Stimulated activated CD8-positive, alpha-beta memory T cell treated with anti-CD3 and anti-CD28 coated beads, Interleukin-12 subunit alpha, Interleukin-12 subunit beta, amount 100 ng/mL, for 4 hours (primary cell): ENCODE results near the gene SLC13A4.
"Not testable (repeated sequence)": the region's sequence is repeated elsewhere in the genome, so short reads cannot be mapped to it uniquely, and the experiment has no call there.

Experiments used
- DNase-seq: peaks from one replicate; pipeline ENCODE4 v3.0.0-alpha.2; 2020; ENCODE audit warnings: low read depth

The SLC13A4 gene

GRCh38 chr7:135718219-135718618 lies 9.8 kb downstream of the SLC13A4 start:
- no peak for DNase-seq

DNA sequence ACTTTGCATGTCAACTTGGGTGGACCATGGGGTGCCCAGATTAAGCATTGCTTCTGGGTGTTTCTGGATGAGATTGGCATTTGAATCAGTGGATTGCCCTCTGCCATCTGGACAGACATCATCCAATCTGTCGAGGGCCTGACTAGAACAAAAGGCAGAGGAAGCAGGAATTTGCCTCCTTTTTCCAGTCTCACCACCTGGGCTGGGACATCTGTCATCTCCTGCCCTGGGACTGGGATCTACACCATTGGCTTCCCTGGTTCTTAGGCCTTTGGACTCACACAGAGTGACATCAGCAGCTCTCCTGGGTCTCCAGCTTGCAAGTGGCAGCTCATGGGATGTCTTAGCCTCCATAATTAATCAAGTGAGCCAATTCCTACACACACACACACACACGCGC lies 10.3 kb downstream of the SLC13A4 start:
- no peak for DNase-seq

DNA sequence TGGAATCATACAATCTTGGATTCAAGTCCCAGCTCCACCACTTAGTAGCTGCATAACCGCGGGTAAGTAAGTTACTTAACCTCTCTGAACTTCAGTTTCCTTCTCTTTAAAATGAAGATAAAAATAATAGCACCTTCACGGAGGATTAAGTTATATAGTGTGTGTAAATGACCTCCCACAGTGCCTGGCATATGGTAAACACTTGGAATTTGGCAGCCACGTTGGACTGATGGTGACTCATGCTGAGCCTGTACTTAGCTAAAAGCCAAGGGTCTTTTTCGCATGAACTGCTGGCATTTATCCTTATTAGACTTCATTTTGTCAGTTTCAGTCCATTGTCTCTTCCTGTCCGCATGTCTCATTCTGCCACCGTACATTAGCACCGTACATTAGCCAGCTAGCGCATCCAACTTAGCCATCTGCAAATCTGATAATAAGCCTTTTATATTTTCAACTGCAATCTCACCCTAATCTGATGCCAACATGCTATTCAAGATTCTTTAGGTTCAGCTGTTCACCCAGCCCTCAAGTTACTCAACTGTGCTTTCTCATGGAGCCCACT lies 11.2 kb downstream of the SLC13A4 start:
- no peak for DNase-seq

DNA sequence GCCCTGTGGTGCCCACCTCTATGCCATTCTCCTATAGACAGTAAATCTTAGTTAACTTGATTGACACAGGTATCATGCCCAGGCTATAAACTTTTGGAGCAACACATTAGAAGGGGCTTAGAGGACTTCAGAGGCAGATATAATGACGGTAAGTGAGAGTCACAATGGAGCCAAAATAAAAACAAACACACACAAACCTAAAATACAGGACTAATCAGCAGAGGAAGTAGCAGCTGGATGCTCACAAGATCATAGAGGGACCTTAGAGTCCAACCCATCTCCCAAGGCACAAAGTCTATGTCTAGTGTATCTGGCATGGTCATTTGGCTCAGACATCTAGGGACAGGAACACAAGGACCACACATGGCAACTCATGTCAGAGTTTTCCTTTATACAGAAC lies 12.3 kb downstream of the SLC13A4 start:
- no peak for DNase-seq

DNA sequence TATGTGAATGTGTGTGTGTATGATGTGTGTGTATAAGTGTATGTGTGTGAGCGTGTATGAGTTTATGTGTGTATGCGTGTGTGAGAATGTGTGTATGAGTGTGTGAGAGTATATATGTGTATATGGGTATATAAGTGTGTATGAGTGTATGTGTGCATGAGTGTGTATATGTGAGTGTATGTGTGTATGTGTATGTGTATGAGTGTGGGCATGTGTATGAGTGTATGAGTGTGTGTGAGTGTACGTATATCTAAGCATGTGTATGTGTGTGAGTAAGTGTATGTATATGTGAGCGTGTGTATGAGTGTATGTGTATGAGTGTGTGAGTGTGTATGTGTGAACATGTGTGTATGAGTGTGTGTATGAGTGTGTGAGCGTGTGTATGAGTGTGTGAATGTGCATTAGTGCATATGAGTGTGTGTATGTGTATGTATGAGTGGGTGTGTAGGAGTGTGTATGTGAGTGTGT lies 12.9 kb downstream of the SLC13A4 start:
- DNase-seq, result no peak

DNA sequence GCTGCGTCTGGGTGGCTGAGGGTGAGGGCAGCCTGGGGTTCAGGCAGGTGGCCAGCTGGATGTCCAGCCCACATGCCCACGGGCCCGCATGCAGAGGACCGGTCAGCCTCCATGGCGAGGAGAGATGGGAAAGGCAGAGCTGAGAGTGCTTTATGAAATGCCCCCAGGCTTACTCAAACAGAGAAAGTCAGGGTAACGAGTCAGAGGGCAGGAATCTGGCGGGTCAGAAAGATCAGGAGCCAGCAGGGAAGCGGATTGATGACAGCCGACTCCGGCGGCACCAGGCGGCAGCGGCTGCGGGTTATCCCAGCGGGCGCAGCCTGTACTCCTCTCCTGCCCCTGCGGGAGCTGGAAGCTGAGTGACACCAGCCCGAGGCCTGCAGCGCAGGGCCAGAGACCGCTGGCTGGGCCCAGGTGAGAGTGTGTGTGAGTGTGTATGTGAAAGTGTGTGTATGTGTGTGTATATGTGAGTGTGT lies 13.4 kb downstream of the SLC13A4 start:
- no peak for DNase-seq

DNA sequence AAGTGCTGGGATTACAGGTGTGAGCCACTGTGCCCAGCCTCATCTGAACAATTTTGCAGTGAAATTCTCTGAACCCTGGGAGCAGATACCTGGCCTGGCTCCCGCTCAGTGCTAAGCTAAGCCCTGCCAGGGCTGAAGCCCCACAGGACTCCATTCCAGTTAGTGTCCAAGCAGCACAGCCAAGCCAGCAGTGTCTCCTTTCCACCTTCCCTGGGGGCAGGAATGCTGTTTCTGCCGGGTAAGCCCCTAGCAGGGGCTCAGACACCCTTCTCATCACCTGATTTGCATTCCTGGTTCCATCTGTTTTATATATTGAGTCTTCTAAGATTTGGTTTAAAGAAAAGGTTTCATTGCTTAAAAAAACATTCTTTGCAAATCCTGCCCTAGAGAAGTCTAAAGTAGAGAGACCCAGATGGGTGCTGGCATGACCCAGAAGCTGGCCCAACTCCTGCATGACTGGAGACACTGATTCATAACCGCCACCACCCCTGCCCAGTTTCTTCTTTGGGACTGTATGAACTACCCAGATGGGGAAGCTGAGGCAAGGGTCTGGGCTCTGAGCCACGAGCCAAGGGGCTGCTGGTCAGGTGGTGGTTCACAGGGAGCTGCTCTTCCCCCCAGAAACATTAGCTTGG lies 14.0 kb downstream of the SLC13A4 start:
- DNase-seq, result no peak

DNA sequence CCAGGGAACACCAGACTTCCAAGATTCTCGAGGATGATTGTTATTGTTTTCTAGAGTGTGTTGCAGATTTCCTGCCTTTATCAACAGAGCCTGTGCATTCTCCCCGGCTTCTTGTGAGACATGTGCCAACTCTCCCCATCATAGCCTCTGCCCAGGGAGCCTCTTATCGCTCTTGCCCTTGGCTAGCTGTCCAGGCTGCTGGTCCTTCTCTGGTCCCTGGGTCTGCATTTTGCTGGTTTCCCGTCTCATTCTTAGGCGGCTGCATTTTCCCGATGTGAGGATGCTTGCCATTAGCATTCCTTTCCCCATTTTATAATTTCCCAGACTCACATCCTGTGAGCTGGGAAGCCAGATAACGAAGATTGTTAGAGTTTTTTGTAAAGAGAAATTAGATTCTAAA lies 15.2 kb downstream of the SLC13A4 start:
- no peak for DNase-seq

- no peak for DNase-seq
These were observed 15.7 kb downstream of the SLC13A4 start for GRCh38 chr7:135712182-135712782.

GRCh38 chr7:135711139-135711469 lies 16.9 kb downstream of the SLC13A4 start:
- no peak for DNase-seq

DNA sequence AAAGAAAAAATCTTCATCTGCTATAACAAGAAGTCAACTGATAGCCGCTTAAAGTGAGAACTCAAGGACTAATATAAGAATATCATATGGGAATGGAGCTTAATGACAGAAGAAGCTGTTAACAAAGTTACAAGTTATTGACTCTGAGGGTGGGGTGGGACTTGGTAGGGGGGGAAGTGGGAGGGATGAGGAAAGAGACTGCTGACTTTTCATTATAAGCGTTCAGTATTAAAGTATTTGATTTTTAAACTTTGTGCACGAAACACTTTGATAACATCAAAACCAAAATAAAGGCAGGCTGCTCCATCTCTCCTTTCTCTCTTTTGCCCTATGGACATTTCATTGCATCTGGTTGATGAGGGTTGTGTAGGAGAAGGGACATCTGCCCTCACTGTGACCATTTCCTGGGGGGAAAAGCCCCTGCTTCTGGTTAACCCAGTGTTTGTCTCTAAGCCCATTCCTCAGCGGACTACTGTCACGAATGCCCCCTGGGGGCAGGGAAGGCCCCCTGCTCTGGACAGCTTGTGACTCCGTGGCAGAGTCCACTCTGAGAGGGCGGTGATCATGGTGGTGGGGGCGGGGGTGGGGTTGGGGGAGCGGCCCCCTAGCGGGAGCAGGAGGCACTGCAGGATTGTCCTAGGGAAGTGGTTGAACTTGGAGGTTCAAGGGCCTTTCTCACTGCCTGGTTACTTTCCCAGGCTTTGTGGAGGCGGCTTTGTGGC lies 17.4 kb downstream of the SLC13A4 start:
- DNase-seq, result no peak

DNA sequence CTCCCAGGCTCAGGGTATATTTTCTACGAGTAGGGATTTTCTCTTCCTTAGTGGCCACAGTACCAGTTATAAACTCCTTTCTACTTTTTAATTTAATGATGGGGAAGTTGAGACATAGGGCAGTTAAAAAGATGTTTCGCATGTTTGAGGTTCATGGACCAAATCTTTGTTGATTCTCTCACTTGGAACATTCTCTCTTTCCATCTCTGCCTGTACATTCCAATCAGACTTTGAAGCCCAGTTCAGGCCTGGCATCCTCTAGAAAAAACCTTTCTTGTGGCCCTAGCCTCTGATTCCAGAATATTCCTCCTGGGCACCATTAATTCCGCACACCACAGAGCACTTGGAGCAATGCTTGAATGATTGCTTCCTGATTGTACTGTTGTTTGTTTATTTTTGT lies 18.5 kb downstream of the SLC13A4 start:
- no peak for DNase-seq

DNA sequence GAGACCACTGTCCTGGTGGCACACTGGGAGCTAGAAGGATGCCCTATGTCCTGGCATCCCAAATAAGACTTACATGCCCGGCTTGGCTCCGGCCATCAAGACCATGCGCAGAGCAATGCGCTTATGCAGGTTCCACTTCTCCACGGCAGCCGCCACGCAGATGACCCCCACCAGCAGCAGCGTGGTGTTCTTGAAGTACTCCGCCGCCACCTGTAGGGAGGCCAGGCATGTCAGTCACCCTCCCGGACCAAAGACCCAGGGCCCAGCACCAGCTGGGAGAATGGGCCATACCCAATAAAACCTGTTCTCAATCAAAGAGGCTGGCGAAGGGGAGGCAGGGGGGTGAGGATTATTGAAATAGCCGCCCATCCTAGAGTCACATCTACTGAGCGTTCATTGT lies 19.9 kb downstream of the SLC13A4 start:
- DNase-seq, result no peak

DNA sequence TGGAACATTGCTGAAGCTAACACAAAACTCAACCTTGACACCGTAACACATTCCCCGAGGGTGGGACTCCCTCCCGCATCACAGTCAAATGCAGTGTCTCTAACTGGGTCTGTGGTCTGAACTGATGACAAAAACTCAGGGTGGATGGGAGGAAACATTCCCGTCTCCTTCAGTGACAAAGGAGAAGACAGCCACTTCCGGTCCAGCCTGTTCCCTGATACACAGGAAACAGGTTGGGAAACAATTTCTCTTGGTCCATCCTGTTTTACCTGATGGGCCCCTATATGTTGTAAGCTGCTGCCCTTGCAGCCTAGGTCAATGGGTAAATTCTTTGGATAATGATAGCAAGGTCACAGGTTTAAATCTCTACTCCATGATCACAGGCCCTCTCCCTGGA lies 20.4 kb downstream of the SLC13A4 start:
- DNase-seq, result no peak

- no peak for DNase-seq
These were observed 21.0 kb downstream of the SLC13A4 start for GRCh38 chr7:135706858-135707569.

DNA sequence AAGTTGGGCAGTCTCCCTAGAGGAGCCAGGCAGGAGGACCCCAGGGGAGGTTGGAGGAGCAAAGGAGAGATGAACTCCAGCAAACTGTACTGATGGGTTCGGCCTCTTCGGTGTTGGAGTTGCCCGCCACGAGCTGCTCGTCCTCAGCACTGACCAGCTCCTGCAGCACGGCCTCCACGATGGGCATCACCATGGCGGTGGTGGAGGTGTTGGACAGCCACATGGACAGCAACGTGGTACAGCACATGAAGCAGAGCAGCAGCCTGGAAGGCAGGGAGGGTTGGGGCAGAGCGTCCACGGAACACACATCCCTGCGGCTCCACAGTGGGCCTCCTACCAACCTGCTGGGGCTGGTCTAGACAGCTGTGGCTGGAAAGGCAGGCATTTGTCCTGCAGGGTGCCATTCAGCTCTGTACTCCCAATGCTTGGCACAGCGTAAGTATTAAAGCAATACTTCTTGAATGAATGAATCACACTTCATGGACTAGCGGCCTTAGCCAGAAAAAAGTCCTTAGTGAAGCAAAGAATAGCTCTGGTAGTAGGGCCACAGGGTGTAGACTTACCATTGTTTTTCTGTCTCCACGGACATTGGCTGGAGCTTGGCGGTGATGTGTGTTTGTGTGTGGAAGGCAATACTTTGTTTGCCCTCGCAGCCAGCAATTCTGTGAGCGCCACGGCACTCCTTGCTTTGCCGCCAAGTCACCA lies 21.8 kb downstream of the SLC13A4 start:
- no peak for DNase-seq

DNA sequence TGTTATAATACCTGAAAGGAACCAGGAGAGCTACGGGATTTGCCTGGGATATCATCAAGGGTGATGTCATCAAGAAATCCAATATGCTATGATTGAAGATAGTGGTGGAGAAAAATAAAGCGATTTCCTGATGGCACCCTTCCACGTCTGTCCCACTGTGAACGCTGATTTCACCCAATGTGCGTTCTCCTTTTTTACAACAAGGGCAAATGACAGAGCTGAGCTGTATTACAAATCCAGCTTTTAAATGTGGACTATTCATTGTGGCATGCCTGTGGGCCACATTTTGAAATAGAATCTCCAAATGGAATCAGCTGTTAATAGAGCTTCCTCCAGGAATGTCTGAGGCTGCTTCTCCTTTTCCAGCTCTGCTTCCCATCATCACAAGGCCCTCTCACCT lies 23.3 kb downstream of the SLC13A4 start:
- DNase-seq, result no peak

- DNase-seq, result no peak
These were observed 23.9 kb downstream of the SLC13A4 start for GRCh38 chr7:135704074-135704473.

- DNase-seq, result no peak
These were observed 30.5 kb downstream of the SLC13A4 start for GRCh38 chr7:135697276-135698049.

- no peak for DNase-seq
These were observed 34.4 kb downstream of the SLC13A4 start for GRCh38 chr7:135693558-135693957.

DNA sequence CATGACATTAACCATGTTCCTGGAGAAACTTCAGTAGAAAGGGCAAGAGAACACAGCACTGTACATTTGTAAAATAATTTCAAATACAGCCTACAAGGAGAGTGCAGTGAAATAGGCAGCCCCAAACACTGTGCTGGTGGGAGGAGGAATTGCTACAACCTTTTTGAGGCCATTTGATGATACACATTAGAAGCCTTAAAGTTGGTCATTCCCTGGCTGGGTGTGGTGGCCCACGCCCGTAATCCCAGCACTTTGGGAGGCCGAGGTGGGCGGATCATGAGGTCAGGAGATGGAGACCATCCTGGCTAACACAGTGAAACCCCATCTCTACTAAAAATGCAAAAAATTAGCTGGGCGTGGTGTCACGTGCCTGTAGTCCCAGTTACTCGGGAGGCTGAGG lies 35.4 kb downstream of the SLC13A4 start:
- DNase-seq, result not testable (repeated sequence)
